CD8-positive, alpha-beta memory T cell (primary cell): ENCODE results near the gene ELOF1. TPM values are rescaled to one million over a fixed set of nuclear protein-coding genes. Genes with fewer than 3 reads are reported as not detected.
A peak's percentile ranks its signal among the peaks of the same experiment; 100 is the strongest.
"Not testable (repeated sequence)": the region's sequence is repeated elsewhere in the genome, so short reads cannot be mapped to it uniquely, and the experiment has no call there.

Experiments
- CTCF ChIA-PET: fragments of 350-600 bp; sonication (Branson Sonifier 250); formaldehyde crosslinking; loops from one replicate; lab custom pipeline; 2021; ENCODE audit warnings: antibody characterized with exemption; lab: Charles Lee
- POLR2A ChIA-PET: fragments of 350-600 bp; sonication (Branson Sonifier 250); formaldehyde crosslinking; loops from one replicate; lab custom pipeline; 2021; ENCODE audit warnings: antibody characterized with exemption; lab: Charles Lee
- DNase-seq, 5 donors: peaks; one replicate each; pipeline versions ENCODE4 v3.0.0 to v3.0.0-alpha.2; 2020 to 2022; ENCODE audit warnings: mixed read lengths in 1 of 5
- H3K27ac ChIP-seq: one replicate; pipeline ENCODE4 v1.7.0; 2013; ENCODE audit warnings: low read depth, mild to moderate bottlenecking, low read length, moderate library complexity
- H3K27me3 ChIP-seq: 2 replicates; pipeline ENCODE4 v1.7.0; 2013; ENCODE audit warnings: low read length, mild to moderate bottlenecking; ENCODE audit not compliant: insufficient read depth, poor library complexity, severe bottlenecking
- H3K36me3 ChIP-seq: 2 replicates; pipeline ENCODE4 v1.7.0; 2013; ENCODE audit warnings: mild to moderate bottlenecking, low read length, moderate library complexity; ENCODE audit not compliant: insufficient read depth
- H3K4me1 ChIP-seq: 2 replicates; pipeline ENCODE4 v1.7.0; 2013; ENCODE audit warnings: mild to moderate bottlenecking, low read length, moderate library complexity; ENCODE audit not compliant: insufficient read depth
- H3K4me3 ChIP-seq: 2 replicates; pipeline ENCODE4 v1.7.0; 2013; ENCODE audit warnings: mild to moderate bottlenecking, low read length
- H3K9me3 ChIP-seq: 2 replicates; pipeline ENCODE4 v1.7.0; 2013; ENCODE audit warnings: mild to moderate bottlenecking, low read length
- H3K27ac Mint-ChIP-seq, 8 donors: one replicate each; pipeline ENCODE4 v1.8.0; 2020 to 2021; ENCODE audit warnings: mixed read lengths in 8 of 8, mild to moderate bottlenecking in 6 of 8, inconsistent platforms in 3 of 8, moderate library complexity in 3 of 8
- H3K27me3 Mint-ChIP-seq, 2 donors: one replicate each; pipeline ENCODE4 v1.8.0; 2020 to 2021; ENCODE audit warnings: mixed read lengths in 2 of 2, mild to moderate bottlenecking in 1 of 2, moderate library complexity in 1 of 2
- H3K36me3 Mint-ChIP-seq, 3 donors: one replicate each; pipeline ENCODE4 v1.8.0; 2020 to 2021; ENCODE audit warnings: mixed read lengths in 3 of 3, inconsistent platforms in 1 of 3, mild to moderate bottlenecking in 1 of 3
- H3K4me1 Mint-ChIP-seq, 3 donors: one replicate each; pipeline ENCODE4 v1.8.0; 2020 to 2021; ENCODE audit warnings: mixed read lengths in 3 of 3, inconsistent platforms in 1 of 3, mild to moderate bottlenecking in 1 of 3
- H3K4me3 Mint-ChIP-seq, 7 donors: one replicate each; pipeline ENCODE4 v1.8.0; 2020 to 2021; ENCODE audit warnings: mixed read lengths in 7 of 7, mild to moderate bottlenecking in 6 of 7, moderate library complexity in 4 of 7, inconsistent platforms in 2 of 7
- H3K9me3 Mint-ChIP-seq, 5 donors: one replicate each; pipeline ENCODE4 v1.8.0; 2020 to 2022; ENCODE audit warnings: mixed read lengths in 5 of 5, mild to moderate bottlenecking in 3 of 5, moderate library complexity in 2 of 5, inconsistent platforms in 1 of 5
- polyA plus RNA-seq: library from polyadenylated mRNA; unstranded; fragments of 300-500 nt; fragmentation: Illumina TruSeq; gene quantifications from one replicate; pipeline ENCODE4 v1.2.3, GENCODE V29; 2021
- total RNA-seq, 2 experiments: library from RNA; stranded (reverse); gene quantifications; one replicate each; pipeline ENCODE4 v1.2.3, GENCODE V29; 2021

The ELOF1 gene
- total RNA-seq (10 to 100 TPM; 61.7 to 62.7 TPM), polyA plus RNA-seq (91.7 TPM)

GRCh38 chr19:11558881-11559828 lies at the start of gene ELOF1:
Gene ELOF1, minus strand, starts transcription at chr19:11559230. Its CDS starts 4,883 bp downstream, at chr19:11554347.
- peak within 1 kb of the TSS; percentile 92 to 99 (median 97) for H3K4me3 Mint-ChIP-seq
- peaks cover 0 to 3% of the 10 kb centered on the region in 2 donors for H3K27me3 Mint-ChIP-seq
- H3K4me3 ChIP-seq, result peak within 1 kb of the TSS; percentile 85
- H3K36me3 ChIP-seq, result peaks cover 9% of the 10 kb centered on the region
- peaks cover 35 to 50% (median 36%) of the 10 kb centered on the region in 3 donors for H3K4me1 Mint-ChIP-seq
- peak; percentile 94 to 97 (median 96) for DNase-seq
- no peaks in the 10 kb centered on the region for H3K27me3 ChIP-seq
- H3K27ac Mint-ChIP-seq, result peak within 1 kb of the TSS; percentile 84 to 99 (median 95)
- H3K9me3 Mint-ChIP-seq, result no peaks in the 10 kb centered on the region
- ChIA-PET POLR2A (interaction anchor here (0.5 to 1.4 kb wide), 11 partner anchors 21 to 1727 kb away, joined by 3 to 10 read pairs (median 5); partner anchors contain the start of genes CNN1, ECSIT and SWSAP1), CTCF (interaction anchor here (0.8 to 3.4 kb wide), 9 partner anchors 10 to 178 kb away, joined by 3 to 14 read pairs (median 3); partner anchors contain the start of gene ACP5)
- H3K27ac ChIP-seq, result peak within 1 kb of the TSS; percentile 75
- H3K36me3 Mint-ChIP-seq, result peaks cover 0 to 31% (median 2%) of the 10 kb centered on the region in 3 donors
- H3K9me3 ChIP-seq, result no peaks in the 10 kb centered on the region
- peaks cover 30% of the 10 kb centered on the region for H3K4me1 ChIP-seq

- Mint-ChIP-seq H3K9me3 (peaks cover 0 to 21% (median 9%) of the 10 kb centered on the region in 5 donors), H3K27me3 (no peaks in the 10 kb centered on the region), H3K4me3 (no peak overlapping the region), H3K27ac (no peak overlapping the region), H3K4me1 (peaks cover 12 to 22% (median 18%) of the 10 kb centered on the region in 3 donors), H3K36me3 (peaks cover 14 to 37% (median 33%) of the 10 kb centered on the region in 3 donors)
- H3K36me3 ChIP-seq, result peaks cover 6% of the 10 kb centered on the region
- H3K4me1 ChIP-seq, result no peaks in the 10 kb centered on the region
- DNase-seq, result no peak
- no peak overlapping the region for H3K27ac ChIP-seq
- POLR2A ChIA-PET, result no interaction called here
- H3K27me3 ChIP-seq, result no peaks in the 10 kb centered on the region
- H3K4me3 ChIP-seq, result no peak overlapping the region
- no peaks in the 10 kb centered on the region for H3K9me3 ChIP-seq
- CTCF ChIA-PET, result no interaction called here
Measured at GRCh38 chr19:11606484-11606883, 47.5 kb upstream of the ELOF1 start.

- H3K9me3 Mint-ChIP-seq, H3K4me3 ChIP-seq, H3K27ac ChIP-seq, H3K27me3 Mint-ChIP-seq, POLR2A ChIA-PET, H3K36me3 ChIP-seq, H3K9me3 ChIP-seq, CTCF ChIA-PET, H3K27me3 ChIP-seq, DNase-seq: not testable (repeated sequence)
- Mint-ChIP-seq H3K4me1 (peaks cover 23 to 45% (median 40%) of the 10 kb centered on the region in 3 donors), H3K36me3 (peaks cover 6 to 19% (median 9%) of the 10 kb centered on the region in 3 donors), H3K27ac (peak overlapping the region in 1 of 8 donors; percentile 54), H3K4me3 (peak overlapping the region in 3 of 7 donors; percentile 16 to 96 (median 51))
- H3K4me1 ChIP-seq, result peaks cover 23% of the 10 kb centered on the region
Measured at GRCh38 chr19:11599704-11600103, 40.7 kb upstream of the ELOF1 start.

GRCh38 chr19:11598746-11599145 lies 39.7 kb upstream of the ELOF1 start:
- Mint-ChIP-seq H3K27me3 (no peaks in the 10 kb centered on the region), H3K9me3 (no peaks in the 10 kb centered on the region), H3K27ac (peak overlapping the region in 4 of 8 donors; percentile 52 to 85 (median 66)), H3K36me3 (peaks cover 6 to 12% (median 6%) of the 10 kb centered on the region in 3 donors), H3K4me3 (peak overlapping the region; percentile 38 to 96 (median 75)), H3K4me1 (peaks cover 23 to 45% (median 40%) of the 10 kb centered on the region in 3 donors)
- H3K27ac ChIP-seq, result no peak overlapping the region
- DNase-seq, result no peak
- no peak overlapping the region for H3K4me3 ChIP-seq
- CTCF ChIA-PET, result no interaction called here
- no peaks in the 10 kb centered on the region for H3K36me3 ChIP-seq
- no peaks in the 10 kb centered on the region for H3K9me3 ChIP-seq
- no peaks in the 10 kb centered on the region for H3K27me3 ChIP-seq
- POLR2A ChIA-PET, result no interaction called here
- peaks cover 23% of the 10 kb centered on the region for H3K4me1 ChIP-seq

- peak overlapping the region in 7 of 8 donors; percentile 79 to 94 (median 87) for H3K27ac Mint-ChIP-seq
- CTCF ChIA-PET, result no interaction called here
- H3K27ac ChIP-seq, result peak overlapping the region; percentile 81
Measured at GRCh38 chr19:11598103-11598483, 39.1 kb upstream of the ELOF1 start.

GRCh38 chr19:11597202-11598102 lies 38.4 kb upstream of the ELOF1 start, which contains the start of gene ZNF627:
Gene ZNF627, plus strand, starts transcription at chr19:11597483. Its CDS starts 145 bp downstream, at chr19:11597628.
- H3K27me3 Mint-ChIP-seq, result no peaks in the 10 kb centered on the region
- peak within 1 kb of the TSS; percentile 88 to 96 (median 94) for H3K4me3 Mint-ChIP-seq

More at GRCh38 chr19:11598103-11598483, 39.1 kb upstream of the ELOF1 start:
- Mint-ChIP-seq H3K4me1 (peaks cover 23 to 44% (median 40%) of the 10 kb centered on the region in 3 donors), H3K36me3 (peaks cover 6 to 12% (median 6%) of the 10 kb centered on the region in 3 donors), H3K9me3 (no peaks in the 10 kb centered on the region), H3K27me3 (no peaks in the 10 kb centered on the region), H3K4me3 (peak overlapping the region; percentile 88 to 96 (median 94))
- no peaks in the 10 kb centered on the region for H3K27me3 ChIP-seq
- H3K4me3 ChIP-seq, result peak overlapping the region; percentile 86
- DNase-seq, result no peak
- H3K9me3 ChIP-seq, result no peaks in the 10 kb centered on the region
- POLR2A ChIA-PET, result interaction anchor here (0.7 kb wide), 1 partner anchor 39 kb away, joined by 9 read pairs; the partner anchor contains the start of gene ELOF1
- H3K36me3 ChIP-seq, result no peaks in the 10 kb centered on the region
- H3K4me1 ChIP-seq, result peaks cover 23% of the 10 kb centered on the region

GRCh38 chr19:11596156-11596555 lies 37.1 kb upstream of the ELOF1 start:
- H3K4me1 Mint-ChIP-seq, result peaks cover 11 to 31% (median 27%) of the 10 kb centered on the region in 3 donors
- no peak for DNase-seq
- peak overlapping the region; percentile 79 to 96 (median 88) for H3K4me3 Mint-ChIP-seq
- H3K36me3 ChIP-seq, result no peaks in the 10 kb centered on the region
- H3K4me3 ChIP-seq, result no peak overlapping the region
- no peak overlapping the region for H3K27ac ChIP-seq
- ChIA-PET POLR2A (no interaction called here), CTCF (interaction anchor here (1.4 kb wide), 1 partner anchor 114 kb away, joined by 3 read pairs; no protein-coding TSS in a partner anchor)
- H3K27me3 ChIP-seq, result no peaks in the 10 kb centered on the region
- peak overlapping the region in 6 of 8 donors; percentile 29 to 93 (median 85) for H3K27ac Mint-ChIP-seq
- H3K9me3 Mint-ChIP-seq, result no peaks in the 10 kb centered on the region
- H3K9me3 ChIP-seq, result no peaks in the 10 kb centered on the region
- no peaks in the 10 kb centered on the region for H3K27me3 Mint-ChIP-seq
- H3K36me3 Mint-ChIP-seq, result peaks cover 0 to 7% (median 0%) of the 10 kb centered on the region in 3 donors
- peaks cover 23% of the 10 kb centered on the region for H3K4me1 ChIP-seq

More at GRCh38 chr19:11597202-11598102, 38.4 kb upstream of the ELOF1 start, which contains the start of gene ZNF627:
- H3K4me3 ChIP-seq, result peak within 1 kb of the TSS; percentile 86
- H3K4me1 ChIP-seq, result peaks cover 23% of the 10 kb centered on the region
- H3K36me3 ChIP-seq, result no peaks in the 10 kb centered on the region
- Mint-ChIP-seq H3K36me3 (peaks cover under 1 to 8% (median 4%) of the 10 kb centered on the region in 3 donors), H3K27ac (peak within 1 kb of the TSS; percentile 84 to 94 (median 87)), H3K4me1 (peaks cover 18 to 38% (median 36%) of the 10 kb centered on the region in 3 donors), H3K9me3 (no peaks in the 10 kb centered on the region)
- H3K27ac ChIP-seq, result peak within 1 kb of the TSS; percentile 81
- ChIA-PET CTCF (interaction anchor here (1.4 kb wide), 1 partner anchor 115 kb away, joined by 3 read pairs; no protein-coding TSS in a partner anchor), POLR2A (interaction anchor here (0.6 to 0.7 kb wide), 5 partner anchors 38 to 1084 kb away, joined by 3 to 9 read pairs (median 4); partner anchors contain the start of genes DHPS and ELOF1)
- H3K27me3 ChIP-seq, result no peaks in the 10 kb centered on the region
- DNase-seq, result peak; percentile 95 to 98 (median 98)
- no peaks in the 10 kb centered on the region for H3K9me3 ChIP-seq
